RWPE2 (cell line): Measurements from ENCODE around the gene MMS22L.

Experiments
- ATAC-seq: fragments of 200-7000 bp; cut with Tn5 transposase; 3 replicates; pipeline ENCODE4 v1.9.1; 2021; ENCODE audit warnings: low read depth
- DNase-seq: peaks from one replicate; pipeline ENCODE4 v3.0.0-alpha.2; 2020; ENCODE audit warnings: low spot score
- H3K27ac ChIP-seq: fragments of 450-650 bp; 2 replicates; pipeline ENCODE4 v1.5.1; 2017; ENCODE audit warnings: mild to moderate bottlenecking; ENCODE audit not compliant: poor library complexity, severe bottlenecking
- H3K27me3 ChIP-seq: fragments of 250-450 bp; sonication (Bioruptor Pico); 2 replicates; pipeline ENCODE4 v1.5.1; 2021; ENCODE audit warnings: mild to moderate bottlenecking, moderate library complexity; ENCODE audit not compliant: insufficient read depth, poor library complexity, severe bottlenecking
- H3K36me3 ChIP-seq: fragments of 250-450 bp; sonication (Bioruptor Pico); 2 replicates; pipeline ENCODE4 v1.5.1; 2020; ENCODE audit warnings: low read depth, mild to moderate bottlenecking, moderate library complexity
- H3K4me1 ChIP-seq: fragments of 250-450 bp; sonication (Bioruptor Pico); 2 replicates; pipeline ENCODE4 v1.5.1; 2021; ENCODE audit warnings: mild to moderate bottlenecking, moderate library complexity; ENCODE audit not compliant: insufficient read depth, poor library complexity, severe bottlenecking
- H3K4me3 ChIP-seq: fragments of 250-450 bp; sonication (Bioruptor Pico); 2 replicates; pipeline ENCODE4 v1.5.1; 2021; ENCODE audit warnings: mild to moderate bottlenecking, moderate library complexity; ENCODE audit not compliant: severe bottlenecking
- H3K9me3 ChIP-seq: fragments of 250-450 bp; sonication (Bioruptor Pico); 2 replicates; pipeline ENCODE4 v1.5.1; 2021; ENCODE audit warnings: mild to moderate bottlenecking, moderate library complexity; ENCODE audit not compliant: severe bottlenecking
- CTCF ChIP-seq: fragments of 450-650 bp; IDR thresholded peaks from one replicate; pipeline ENCODE4 v1.5.1; 2017; ENCODE audit warnings: mild to moderate bottlenecking, moderate library complexity; ENCODE audit not compliant: poor library complexity, severe bottlenecking

MMS22L gene

GRCh38 chr6:97280766-97281165 is 2.2 kb downstream of the MMS22L start:
- no peak for TF ChIP-seq CTCF
- Histone ChIP-seq H3K4me1 (peaks cover 18% of the 10 kb centered on the region), H3K27ac (no peak overlapping the region), H3K36me3 (peaks cover 57% of the 10 kb centered on the region), H3K4me3 (no peak overlapping the region), H3K9me3 (no peaks in the 10 kb centered on the region), H3K27me3 (no peaks in the 10 kb centered on the region)
- ATAC-seq = no peak
- DNase-seq = no peak

- Histone ChIP-seq H3K4me3 (no peak overlapping the region), H3K36me3 (peaks cover 94% of the 10 kb centered on the region), H3K27ac (no peak overlapping the region), H3K9me3 (no peaks in the 10 kb centered on the region), H3K4me1 (peaks cover 2% of the 10 kb centered on the region), H3K27me3 (no peaks in the 10 kb centered on the region)
- ATAC-seq (no peak), DNase-seq (no peak)
- TF ChIP-seq CTCF = no peak
Observed at GRCh38 chr6:97275804-97276203, 7.2 kb downstream of the MMS22L start.

GRCh38 chr6:97269821-97270220 is 13.2 kb downstream of the MMS22L start:
- H3K27me3 ChIP-seq = no peaks in the 10 kb centered on the region
- H3K4me1 ChIP-seq = no peaks in the 10 kb centered on the region
- peaks cover 97% of the 10 kb centered on the region for H3K36me3 ChIP-seq
- H3K27ac ChIP-seq = no peak overlapping the region
- DNase-seq (no peak), ATAC-seq (no peak)
- no peak overlapping the region for H3K4me3 ChIP-seq
- no peak for TF ChIP-seq CTCF
- H3K9me3 ChIP-seq = no peaks in the 10 kb centered on the region

- Histone ChIP-seq H3K4me3 (no peak overlapping the region), H3K4me1 (no peaks in the 10 kb centered on the region), H3K27me3 (no peaks in the 10 kb centered on the region), H3K27ac (no peak overlapping the region), H3K36me3 (peaks cover 79% of the 10 kb centered on the region), H3K9me3 (no peaks in the 10 kb centered on the region)
- DNase-seq = no peak
- no peak for TF ChIP-seq CTCF
- ATAC-seq = no peak
Observed at GRCh38 chr6:97262676-97263075, 20.3 kb downstream of the MMS22L start.

GRCh38 chr6:97246842-97247241 is 36.2 kb downstream of the MMS22L start:
- H3K36me3 ChIP-seq = peaks cover 59% of the 10 kb centered on the region

More at GRCh38 chr6:97246842-97247241, 36.2 kb downstream of the MMS22L start:
- Histone ChIP-seq H3K4me1 (no peaks in the 10 kb centered on the region), H3K4me3 (no peak overlapping the region), H3K27ac (no peak overlapping the region), H3K27me3 (no peaks in the 10 kb centered on the region), H3K9me3 (no peaks in the 10 kb centered on the region)
- ATAC-seq (no peak), DNase-seq (no peak)
- TF ChIP-seq CTCF = no peak
